Gastroesophageal sphincter (tissue), 4 donors: ENCODE results near the gene PBX3. TPM values are rescaled to one million over a fixed set of nuclear protein-coding genes. Genes with fewer than 3 reads are reported as not detected.

Source experiments
- ATAC-seq: fragments of 150-250 bp; one replicate; pipeline ENCODE4 v1.9.1; 2016; ENCODE audit warnings: mild to moderate bottlenecking, moderate library complexity
- H3K27ac ChIP-seq, 4 donors: fragments of 200-600 bp; sonication (generic) in 3 of 4; 1 replicate in 3 of 4; 2 replicates in 1 of 4; pipeline ENCODE4 v1.5.1; 2016 to 2019
- H3K27me3 ChIP-seq: fragments of 200-600 bp; sonication (generic); one replicate; pipeline ENCODE4 v1.5.1; 2019
- H3K36me3 ChIP-seq, 2 donors: fragments of 200-600 bp; sonication (generic); one replicate each; pipeline ENCODE4 v1.5.1; 2019; ENCODE audit warnings: control low read depth in 1 of 2
- H3K4me1 ChIP-seq, 3 donors: fragments of 200-600 bp; sonication (generic); 1 replicate in 2 of 3; 2 replicates in 1 of 3; pipeline ENCODE4 v1.5.1; 2016 to 2019; ENCODE audit warnings: control low read depth in 2 of 3
- H3K4me3 ChIP-seq, 2 donors: fragments of 200-600 bp; sonication (generic); one replicate each; pipeline ENCODE4 v1.5.1; 2019; ENCODE audit warnings: mild to moderate bottlenecking in 1 of 2, moderate library complexity in 1 of 2
- H3K9me3 ChIP-seq, 3 donors: fragments of 200-600 bp; sonication (generic); one replicate each; pipeline ENCODE4 v1.5.1; 2017 to 2019; ENCODE audit warnings: control low read depth in 2 of 3
- CTCF ChIP-seq, 4 experiments: fragments of 200-600 bp in 2 of 4; fragments of 450-650 bp in 2 of 4; sonication (generic) in 1 of 4; IDR thresholded peaks; one replicate each; pipeline ENCODE4 v1.5.1; 2017 to 2019; ENCODE audit warnings: antibody characterized with exemption in 4 of 4, mild to moderate bottlenecking in 2 of 4, moderate library complexity in 2 of 4
- EP300 ChIP-seq: sonication (generic); formaldehyde crosslinking; IDR thresholded peaks from one replicate; pipeline ENCODE4 v1.6.1; 2017; ENCODE audit warnings: antibody characterized with exemption, mild to moderate bottlenecking
- POLR2A ChIP-seq, 2 donors: fragments of 450-650 bp; IDR thresholded peaks; one replicate each; pipeline ENCODE4 v1.6.1; 2017; ENCODE audit warnings: antibody characterized with exemption in 2 of 2, mild to moderate bottlenecking in 2 of 2, moderate library complexity in 1 of 2
- POLR2AphosphoS5 ChIP-seq: sonication (generic); formaldehyde crosslinking; IDR thresholded peaks from one replicate; pipeline ENCODE4 v1.6.1; 2017; ENCODE audit warnings: antibody characterized with exemption
- WGBS, 2 donors: methylation state at CpG; one replicate each; pipeline ENCODE4 v1.1.5; 2018; ENCODE audit warnings: low coverage in 1 of 2; 5-methylcytosine and 5-hydroxymethylcytosine counted together
- total RNA-seq, 4 donors: library from RNA; depleted of rRNA; stranded (reverse); fragments of >200 nt; gene quantifications; one replicate each; pipeline ENCODE4 v1.1.0, GENCODE V29; 2016

PBX3 gene
- total RNA-seq, 4 donors from 2014 or later: 59.9 to 81.4 (median 71.8) TPM

- Histone ChIP-seq H3K27me3 (no peaks in the 10 kb centered on the region), H3K36me3 (peaks cover 0 to 6% of the 10 kb centered on the region in 2 donors), H3K4me1 (peaks cover 0 to 19% (median 0%) of the 10 kb centered on the region in 3 donors), H3K27ac (no peak overlapping the region), H3K4me3 (no peak overlapping the region), H3K9me3 (no peaks in the 10 kb centered on the region)
- TF ChIP-seq CTCF (IDR thresholded peaks at IDR 0.05) (no peak), EP300 (no peak), POLR2A (IDR thresholded peaks at IDR 0.05) (no peak), POLR2AphosphoS5 (no peak)
- no peak for ATAC-seq
Observed at GRCh38 chr9:125912667-125913066, 165.5 kb downstream of the PBX3 start.

- no peak for ATAC-seq
- Histone ChIP-seq H3K27me3 (no peaks in the 10 kb centered on the region), H3K27ac (no peak overlapping the region), H3K9me3 (no peaks in the 10 kb centered on the region), H3K36me3 (peaks cover 0 to 6% of the 10 kb centered on the region in 2 donors), H3K4me3 (no peak overlapping the region), H3K4me1 (peaks cover 0 to 19% (median 0%) of the 10 kb centered on the region in 3 donors)
- no peak for TF ChIP-seq CTCF (IDR thresholded peaks at IDR 0.05)
- no peak for TF ChIP-seq POLR2A (IDR thresholded peaks at IDR 0.05)
- no peak for TF ChIP-seq POLR2AphosphoS5
- TF ChIP-seq EP300: no peak
- WGBS, 2 donors: 52 to 90% methylated on average over 2 of the region's 2 CpGs
Observed at GRCh38 chr9:125913551-125913950, 166.4 kb downstream of the PBX3 start.

- Histone ChIP-seq H3K9me3 (no peaks in the 10 kb centered on the region), H3K4me1 (peaks cover 0 to 14% (median 0%) of the 10 kb centered on the region in 3 donors), H3K27ac (no peak overlapping the region), H3K36me3 (peaks cover 0 to 6% of the 10 kb centered on the region in 2 donors), H3K27me3 (no peaks in the 10 kb centered on the region), H3K4me3 (no peak overlapping the region)
- no peak for ATAC-seq
- 57 to 82% methylated on average over 1 of the region's 1 CpG for WGBS, 2 donors
- TF ChIP-seq CTCF (IDR thresholded peaks at IDR 0.05) (no peak), POLR2A (IDR thresholded peaks at IDR 0.05) (no peak), EP300 (no peak), POLR2AphosphoS5 (no peak)
Observed at GRCh38 chr9:125914411-125914810, 167.2 kb downstream of the PBX3 start.

- H3K4me1 ChIP-seq: peaks cover 0 to 17% (median 0%) of the 10 kb centered on the region in 3 donors
- no peak for TF ChIP-seq POLR2AphosphoS5
- TF ChIP-seq POLR2A (IDR thresholded peaks at IDR 0.05): no peak
- no peak for TF ChIP-seq EP300
- no peak for TF ChIP-seq CTCF (IDR thresholded peaks at IDR 0.05)
Observed at GRCh38 chr9:125915606-125916005, 168.4 kb downstream of the PBX3 start.

GRCh38 chr9:125919565-125919964, 172.4 kb downstream of the PBX3 start:
- peaks cover 0 to 15% of the 10 kb centered on the region in 2 donors for H3K36me3 ChIP-seq
- H3K9me3 ChIP-seq: no peaks in the 10 kb centered on the region
- H3K27me3 ChIP-seq: no peaks in the 10 kb centered on the region
- ATAC-seq: no peak
- TF ChIP-seq POLR2AphosphoS5 (no peak), CTCF (IDR thresholded peaks at IDR 0.05) (no peak), EP300 (no peak), POLR2A (IDR thresholded peaks at IDR 0.05) (no peak)
- peaks cover 0 to 14% (median 0%) of the 10 kb centered on the region in 3 donors for H3K4me1 ChIP-seq
- no peak overlapping the region for H3K27ac ChIP-seq
- no peak overlapping the region for H3K4me3 ChIP-seq

More at GRCh38 chr9:125915606-125916005, 168.4 kb downstream of the PBX3 start:
- no peak overlapping the region for H3K27ac ChIP-seq
- 94 to 100% methylated on average over 1 to 5 of the region's 8 CpGs for WGBS, 2 donors
- H3K36me3 ChIP-seq: peaks cover 0 to 6% of the 10 kb centered on the region in 2 donors
- no peaks in the 10 kb centered on the region for H3K27me3 ChIP-seq
- no peaks in the 10 kb centered on the region for H3K9me3 ChIP-seq
- no peak for ATAC-seq
- H3K4me3 ChIP-seq: no peak overlapping the region
